Upper lobe of left lung (tissue), 4 donors: ENCODE data around the gene IRF2BP1.

Experiments used
- EP300 ChIP-seq, 4 donors: sonication (generic); formaldehyde crosslinking; IDR thresholded peaks; one replicate each; pipeline ENCODE4 v1.5.1; 2017; ENCODE audit warnings: antibody characterized with exemption in 4 of 4, control low read depth in 2 of 4
- POLR2A ChIP-seq, 4 donors: fragments of 450-650 bp; IDR thresholded peaks; one replicate each; pipeline ENCODE4 v1.5.1; 2016 to 2017; ENCODE audit warnings: antibody characterized with exemption in 4 of 4, mild to moderate bottlenecking in 2 of 4
- POLR2AphosphoS5 ChIP-seq, 2 donors: sonication (generic); formaldehyde crosslinking; IDR thresholded peaks; one replicate each; pipeline ENCODE4 v1.5.1; 2017; ENCODE audit warnings: antibody characterized with exemption in 2 of 2
- TF ChIP-seq, protein P1 (sequence below), 6 experiments: fragments of 450-650 bp in 4 of 6; fragments of 200-600 bp in 2 of 6; sonication (generic) in 2 of 6; IDR thresholded peaks; one replicate each; pipeline ENCODE4 v1.5.1; 2016 to 2019; ENCODE audit warnings: antibody characterized with exemption in 6 of 6

DNA sequence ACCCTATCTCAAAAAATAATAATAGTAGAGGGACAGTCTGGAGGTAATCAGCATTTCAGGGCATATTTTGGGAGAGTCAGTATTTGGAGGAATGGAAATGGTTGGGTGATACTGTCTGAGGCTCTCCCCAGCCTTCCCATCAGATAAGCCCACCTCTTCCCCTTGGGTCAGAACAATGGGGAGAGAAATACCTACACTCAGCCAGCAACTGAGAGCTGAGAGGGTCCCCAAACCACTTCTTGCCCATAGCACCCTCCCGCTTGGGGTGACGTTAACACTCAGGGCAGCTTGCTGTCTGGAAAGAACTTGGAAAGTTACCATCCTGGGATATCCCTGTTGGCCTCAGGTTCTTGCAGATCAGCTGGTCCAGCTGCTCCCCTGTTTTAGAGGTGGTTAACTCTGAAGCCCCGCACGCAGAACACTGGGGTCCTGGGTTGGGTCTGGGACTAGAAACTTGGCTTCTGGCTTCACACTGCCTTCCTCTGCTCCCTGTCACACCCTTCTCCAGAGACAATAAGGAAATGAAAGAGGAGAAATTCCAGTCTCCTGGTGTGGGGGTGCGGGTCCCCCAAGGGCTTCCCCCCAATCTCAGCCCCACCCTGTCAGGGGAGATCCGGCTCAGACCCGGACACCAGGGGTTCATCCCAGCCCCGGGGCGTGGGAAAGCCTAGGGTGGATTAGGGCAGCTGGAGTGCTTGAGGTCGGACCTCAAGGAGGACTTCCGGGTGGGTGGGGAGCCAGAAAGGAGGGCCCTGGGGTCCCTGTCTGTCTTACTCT, 19.4 kb downstream of the IRF2BP1 start:
- TF ChIP-seq, protein P1, sequence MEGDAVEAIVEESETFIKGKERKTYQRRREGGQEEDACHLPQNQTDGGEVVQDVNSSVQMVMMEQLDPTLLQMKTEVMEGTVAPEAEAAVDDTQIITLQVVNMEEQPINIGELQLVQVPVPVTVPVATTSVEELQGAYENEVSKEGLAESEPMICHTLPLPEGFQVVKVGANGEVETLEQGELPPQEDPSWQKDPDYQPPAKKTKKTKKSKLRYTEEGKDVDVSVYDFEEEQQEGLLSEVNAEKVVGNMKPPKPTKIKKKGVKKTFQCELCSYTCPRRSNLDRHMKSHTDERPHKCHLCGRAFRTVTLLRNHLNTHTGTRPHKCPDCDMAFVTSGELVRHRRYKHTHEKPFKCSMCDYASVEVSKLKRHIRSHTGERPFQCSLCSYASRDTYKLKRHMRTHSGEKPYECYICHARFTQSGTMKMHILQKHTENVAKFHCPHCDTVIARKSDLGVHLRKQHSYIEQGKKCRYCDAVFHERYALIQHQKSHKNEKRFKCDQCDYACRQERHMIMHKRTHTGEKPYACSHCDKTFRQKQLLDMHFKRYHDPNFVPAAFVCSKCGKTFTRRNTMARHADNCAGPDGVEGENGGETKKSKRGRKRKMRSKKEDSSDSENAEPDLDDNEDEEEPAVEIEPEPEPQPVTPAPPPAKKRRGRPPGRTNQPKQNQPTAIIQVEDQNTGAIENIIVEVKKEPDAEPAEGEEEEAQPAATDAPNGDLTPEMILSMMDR (IDR thresholded peaks at IDR 0.05), result no peak
- TF ChIP-seq POLR2A (IDR thresholded peaks at IDR 0.05) (no peak), EP300 (IDR thresholded peaks at IDR 0.05) (no peak), POLR2AphosphoS5 (IDR thresholded peaks at IDR 0.05) (no peak)
